NCI-H2107 (cell line): Measurements from ENCODE around the gene HEPN1.

ENCODE experiments used
- DNase-seq: peaks from one replicate; lab custom pipeline; 2025; lab: John Stamatoyannopoulos, UW

Gene HEPN1

GRCh38 chr11:124884869-124885479, 34.1 kb upstream of the HEPN1 start:
- no peak for DNase-seq

- no peak for DNase-seq
These were observed 32.6 kb upstream of the HEPN1 start for GRCh38 chr11:124886476-124886875.

- DNase-seq: no peak
These were observed 31.9 kb upstream of the HEPN1 start for GRCh38 chr11:124886978-124887666.

- no peak for DNase-seq
These were observed 31.4 kb upstream of the HEPN1 start for GRCh38 chr11:124887667-124888013.

DNA sequence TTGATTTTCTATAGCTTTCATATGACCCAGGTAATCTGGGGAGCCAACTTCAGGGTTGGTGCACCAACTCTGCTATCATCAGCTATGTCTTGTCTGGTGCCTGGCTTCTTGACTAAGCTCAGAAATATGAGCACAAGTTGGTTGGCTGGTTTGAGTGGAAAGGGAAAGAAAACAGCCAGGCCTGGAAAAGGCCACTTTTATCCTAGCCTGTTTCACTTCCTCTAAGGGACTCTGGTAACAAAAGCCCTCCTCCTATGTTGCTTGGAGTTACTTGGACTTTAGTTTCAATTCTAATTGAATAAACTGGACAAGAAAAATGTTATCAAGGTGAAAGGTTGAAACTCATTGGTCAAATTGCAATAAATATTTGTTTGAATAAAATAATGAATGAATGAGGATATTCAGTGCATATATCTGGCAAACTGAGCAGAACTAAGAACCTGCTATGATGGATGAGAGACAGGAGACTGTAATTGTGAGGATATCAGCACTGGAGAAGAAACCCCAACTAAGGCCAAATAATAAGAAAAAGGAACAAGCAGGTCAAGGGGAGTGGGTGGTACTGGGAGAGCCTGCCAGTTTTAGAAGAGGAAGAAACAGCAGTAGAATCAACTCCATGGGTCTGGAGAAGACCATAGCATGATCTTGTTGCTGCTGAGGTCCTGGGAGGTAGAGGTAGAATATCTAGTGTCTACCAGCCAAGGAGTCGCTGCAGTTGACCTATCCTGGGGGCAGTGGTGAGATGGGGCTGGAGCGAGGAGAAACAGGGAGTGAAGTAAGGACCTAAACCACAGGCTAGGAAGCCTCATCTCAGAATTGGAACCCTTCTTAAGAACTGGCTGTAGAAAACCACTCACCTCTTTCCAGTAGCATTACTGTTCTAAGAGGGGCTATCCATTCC, 29.6 kb upstream of the HEPN1 start:
- no peak for DNase-seq

DNA sequence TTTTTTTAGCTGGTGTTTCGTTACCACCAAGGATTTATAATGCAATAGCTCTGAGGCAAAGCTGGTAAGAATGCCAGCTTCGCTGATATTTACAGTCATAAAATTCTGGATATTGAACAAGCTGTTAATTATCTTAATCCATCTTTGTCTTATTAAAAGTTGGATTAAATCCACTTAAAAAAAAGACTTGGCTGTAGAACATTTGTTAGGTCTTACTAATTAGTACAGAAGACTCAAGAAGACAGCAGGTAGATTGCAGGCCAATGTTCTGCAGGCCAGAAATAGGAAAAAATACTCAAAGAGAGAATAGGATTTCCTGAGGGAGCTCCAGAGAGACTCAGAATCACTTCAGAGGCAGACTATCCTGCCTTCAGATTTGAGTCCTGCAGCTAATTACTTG, 28.9 kb upstream of the HEPN1 start:
- no peak for DNase-seq

DNA sequence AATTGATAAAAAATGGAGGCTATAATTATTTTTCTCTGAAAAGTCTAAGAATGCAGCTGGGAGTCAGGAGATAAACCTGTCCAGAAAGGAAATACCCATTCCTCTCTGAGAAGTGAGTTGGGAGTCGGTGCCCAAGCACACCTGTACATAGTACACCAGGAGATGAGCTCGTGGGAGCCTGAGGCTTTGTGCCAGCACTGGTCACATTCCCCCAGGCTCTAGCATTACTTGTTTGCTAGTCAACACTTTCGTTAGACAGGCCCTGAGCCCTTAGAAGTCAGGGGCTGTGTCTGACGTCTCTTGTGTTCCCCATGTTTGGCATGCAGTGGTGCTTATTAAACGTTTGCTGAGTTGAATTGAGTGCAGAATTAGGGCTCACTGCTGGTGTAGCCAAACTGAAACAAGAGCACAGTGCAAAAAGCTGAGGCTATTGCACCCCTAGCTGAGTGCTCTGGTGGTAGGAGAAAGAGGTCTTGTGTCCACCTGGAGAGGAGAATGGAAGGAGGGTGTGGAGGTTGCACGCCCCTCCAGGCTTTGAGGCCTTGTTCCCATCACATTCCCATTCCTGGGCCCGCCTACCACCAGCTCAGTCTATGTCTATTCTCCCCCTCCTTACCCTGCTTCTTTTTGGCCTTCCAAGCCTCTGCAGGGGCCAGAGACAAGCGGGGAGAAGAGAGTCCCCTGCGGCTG, 28.2 kb upstream of the HEPN1 start:
- DNase-seq: no peak

DNA sequence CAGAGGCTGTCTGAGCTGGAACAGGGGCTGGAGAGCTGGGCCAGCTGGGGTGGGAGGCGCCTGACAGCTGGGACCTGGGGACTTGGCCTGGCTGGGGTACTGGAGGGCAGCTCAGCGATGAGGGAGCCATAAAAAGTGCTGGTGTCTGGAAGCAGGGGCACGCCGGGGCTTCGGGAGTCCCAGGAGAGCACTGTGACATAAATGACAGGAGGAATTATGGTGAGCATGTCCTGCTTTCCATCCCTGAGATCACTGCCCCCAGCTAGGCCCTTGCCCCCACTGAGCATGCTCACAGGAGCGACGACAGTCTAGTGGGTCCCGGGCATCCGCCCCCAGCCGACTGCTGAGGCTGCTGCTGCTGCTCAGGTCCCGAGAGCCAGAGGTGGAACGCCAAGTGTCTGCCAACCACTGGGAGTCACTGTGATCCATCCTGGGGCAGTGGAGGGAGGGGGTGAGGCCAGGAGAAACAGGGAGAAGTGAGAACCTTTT, 27.6 kb upstream of the HEPN1 start:
- DNase-seq: no peak

DNA sequence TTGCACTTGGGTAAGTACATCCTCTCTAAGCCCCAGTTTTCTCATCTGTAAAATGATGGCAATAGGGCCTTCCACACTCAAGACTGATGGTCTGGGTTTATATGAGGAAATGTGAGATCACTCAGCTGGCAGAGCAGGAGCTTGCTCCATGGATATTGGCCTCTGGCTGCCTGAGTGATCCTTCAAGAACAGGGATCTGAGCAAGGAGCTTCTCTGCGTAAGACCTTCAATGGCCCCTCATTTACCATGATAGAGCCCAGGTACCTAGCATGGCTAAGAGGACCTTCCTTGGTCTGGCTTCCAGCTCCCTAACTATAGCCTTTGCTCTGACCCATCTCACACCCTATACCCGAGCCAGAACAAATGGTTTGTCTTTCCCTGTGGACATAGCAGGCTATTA, 26.9 kb upstream of the HEPN1 start:
- DNase-seq: no peak

DNA sequence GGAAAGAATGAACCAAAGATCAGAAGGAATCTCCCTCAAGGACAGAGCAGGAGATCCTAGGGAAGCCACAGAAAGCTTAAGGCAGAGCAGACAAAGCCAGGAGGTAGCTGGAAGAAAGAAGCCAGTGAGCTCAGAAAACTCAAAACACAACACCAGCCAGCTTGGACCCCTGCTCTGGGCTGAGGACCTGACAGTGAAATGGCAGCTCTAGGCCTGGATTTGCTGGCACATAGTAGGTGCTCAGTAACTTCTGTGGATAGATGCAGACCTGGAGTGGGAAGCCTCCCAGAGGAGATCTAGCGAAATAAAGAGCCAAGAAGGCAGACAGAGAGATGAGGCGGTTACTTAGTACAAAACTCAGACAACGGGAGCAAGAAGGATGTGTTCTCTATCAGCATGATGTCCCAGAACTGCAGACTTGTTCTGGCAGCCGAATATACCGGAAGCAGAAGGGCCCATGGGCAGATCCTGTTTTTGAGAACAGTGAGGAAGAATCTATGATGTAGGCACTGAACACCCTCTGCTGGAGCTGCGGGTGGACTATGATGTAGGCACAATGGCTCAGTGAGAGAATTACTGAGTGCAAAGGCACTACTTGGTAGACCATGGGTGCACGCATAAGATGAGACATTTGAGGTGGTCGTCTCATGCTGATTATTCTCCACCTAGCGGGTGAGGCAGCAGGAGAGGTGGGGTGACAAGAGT, 26.1 kb upstream of the HEPN1 start:
- no peak for DNase-seq

DNA sequence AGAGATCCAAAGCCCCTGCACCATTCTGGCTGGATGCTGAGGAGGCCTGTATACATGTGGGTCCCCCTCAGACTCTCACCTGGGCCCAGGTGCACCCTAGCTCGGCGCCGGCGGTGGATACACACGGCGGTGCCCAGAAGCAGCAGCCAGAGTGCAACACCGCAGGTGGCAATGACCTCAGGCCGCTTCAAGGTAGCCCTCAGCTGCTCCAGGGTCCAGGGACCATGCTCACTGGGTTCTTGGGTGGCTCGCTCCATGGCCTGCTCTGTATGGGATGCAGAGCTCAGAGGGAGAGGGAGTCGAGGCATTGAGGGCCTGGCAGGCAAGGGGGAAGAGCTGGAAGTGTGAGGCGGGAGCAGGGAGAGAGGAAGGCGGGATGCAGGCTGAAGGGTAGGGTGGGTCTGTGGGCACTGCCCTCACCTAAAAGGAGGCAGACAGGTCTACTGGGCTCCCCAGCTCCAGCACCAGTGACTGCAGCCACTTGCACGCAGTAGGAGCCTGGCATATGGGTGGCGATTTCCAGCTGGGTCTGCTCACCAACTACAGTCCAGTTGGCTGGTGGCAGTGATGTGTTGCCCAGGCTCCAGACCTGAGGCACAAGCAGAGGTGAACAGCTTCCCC, 25.2 kb upstream of the HEPN1 start:
- DNase-seq: no peak

DNA sequence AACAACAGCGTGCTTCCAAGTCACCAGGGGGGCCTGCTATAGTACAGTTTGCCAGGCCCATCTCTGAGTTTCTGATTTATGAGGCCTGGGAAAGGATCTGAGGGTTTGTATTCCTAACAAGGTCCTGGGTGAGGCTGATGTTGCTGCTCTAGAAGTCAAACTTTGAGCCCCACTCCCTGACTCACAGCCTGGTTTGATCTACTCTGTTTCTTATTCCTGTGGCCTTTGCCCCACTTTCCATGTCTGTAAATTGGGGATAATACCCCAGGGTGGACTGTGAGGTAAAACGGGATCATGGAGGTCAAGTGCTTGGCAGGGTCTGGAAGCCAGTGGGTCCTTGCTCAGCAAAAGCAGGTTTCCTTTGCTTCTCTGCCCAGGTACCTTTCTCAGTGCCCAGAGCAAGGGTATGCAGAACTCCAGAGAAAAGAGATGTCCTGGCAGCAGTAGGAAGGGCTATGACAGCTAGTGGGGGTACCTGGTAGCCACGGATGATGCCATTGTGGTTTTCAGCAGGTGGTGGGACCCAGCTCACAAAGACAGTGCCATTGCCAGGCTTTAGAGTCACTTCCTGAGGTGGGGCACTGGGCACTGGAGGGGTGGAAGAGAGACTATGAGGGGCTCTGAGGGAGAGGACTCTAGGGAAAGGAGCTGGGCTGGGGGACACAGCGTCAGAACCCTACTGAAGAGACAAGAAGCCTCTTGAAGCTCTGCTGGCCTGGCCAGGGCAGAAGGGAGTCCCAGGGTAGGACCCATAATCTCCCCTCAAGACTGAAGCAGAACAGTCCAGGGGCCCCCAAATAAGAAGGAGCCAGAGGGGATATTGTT, 24.2 kb upstream of the HEPN1 start:
- no peak for DNase-seq

GRCh38 chr11:124895471-124895971, 23.5 kb upstream of the HEPN1 start:
- DNase-seq: no peak

DNA sequence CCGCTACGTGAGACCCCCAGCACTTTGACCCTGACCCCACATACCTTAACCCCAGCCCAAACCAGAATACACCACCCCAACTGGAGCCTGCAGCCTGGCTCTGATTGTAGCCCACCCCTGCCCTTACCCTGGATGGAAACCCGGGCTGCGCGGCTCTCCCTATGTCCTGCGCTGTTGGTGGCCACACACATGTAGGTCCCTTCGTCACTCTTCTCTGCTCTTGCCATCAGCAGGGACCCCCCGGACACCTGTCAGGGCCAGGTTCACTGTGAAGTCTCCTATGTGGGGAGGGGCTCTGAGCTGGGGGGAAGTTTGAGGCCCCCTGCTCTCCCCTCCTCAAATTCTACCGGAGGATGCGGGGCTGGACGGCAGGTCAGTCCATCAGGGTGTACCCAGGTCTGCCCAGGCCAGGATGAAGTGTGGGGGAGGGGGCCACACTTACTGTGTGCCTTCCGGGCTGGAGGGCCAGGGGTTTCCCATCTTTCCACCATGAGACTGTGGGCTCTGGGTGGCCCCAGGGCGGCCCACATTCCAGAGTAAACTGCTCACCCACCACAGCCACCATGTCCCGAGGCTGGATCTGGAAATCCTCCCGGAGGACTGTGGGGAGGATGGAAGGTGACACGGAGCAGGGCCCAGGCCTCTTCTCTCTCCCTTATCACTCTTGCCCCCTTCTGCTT, 22.8 kb upstream of the HEPN1 start:
- no peak for DNase-seq

DNA sequence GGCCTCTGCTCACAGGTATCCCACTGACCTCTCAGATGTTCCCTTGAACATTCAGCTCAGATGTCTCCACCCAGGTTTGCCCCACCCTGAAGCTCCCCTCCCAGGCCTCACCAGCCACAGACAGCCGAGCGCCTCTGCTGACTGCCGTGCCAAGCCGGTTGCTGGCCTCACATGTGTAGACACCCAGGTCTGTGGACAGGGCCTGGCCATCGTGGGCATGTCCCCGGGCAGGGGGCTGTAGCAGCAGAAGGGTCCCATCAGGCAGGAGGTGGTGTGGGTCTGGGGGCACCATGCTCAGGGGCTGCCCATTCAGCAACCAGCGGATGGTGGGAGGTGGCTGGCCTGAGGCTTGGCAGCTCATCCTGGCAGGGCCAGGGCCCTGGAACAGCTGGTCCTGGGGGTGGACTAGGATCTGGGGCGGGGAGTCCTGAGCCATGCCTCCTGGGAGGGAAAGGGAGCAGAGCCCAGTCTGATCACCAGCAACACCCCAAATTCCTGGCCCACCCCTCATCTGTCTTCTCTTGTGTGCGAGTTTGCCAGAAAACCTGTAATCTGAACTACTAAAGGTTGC, 22.1 kb upstream of the HEPN1 start:
- DNase-seq: no peak

- DNase-seq: no peak
These were observed 21.3 kb upstream of the HEPN1 start, which contains the start of gene ROBO4 for GRCh38 chr11:124897674-124898262. ROBO4 (minus strand) TSS chr11:124897865; CDS start chr11:124897795, 70 bp downstream.

DNA sequence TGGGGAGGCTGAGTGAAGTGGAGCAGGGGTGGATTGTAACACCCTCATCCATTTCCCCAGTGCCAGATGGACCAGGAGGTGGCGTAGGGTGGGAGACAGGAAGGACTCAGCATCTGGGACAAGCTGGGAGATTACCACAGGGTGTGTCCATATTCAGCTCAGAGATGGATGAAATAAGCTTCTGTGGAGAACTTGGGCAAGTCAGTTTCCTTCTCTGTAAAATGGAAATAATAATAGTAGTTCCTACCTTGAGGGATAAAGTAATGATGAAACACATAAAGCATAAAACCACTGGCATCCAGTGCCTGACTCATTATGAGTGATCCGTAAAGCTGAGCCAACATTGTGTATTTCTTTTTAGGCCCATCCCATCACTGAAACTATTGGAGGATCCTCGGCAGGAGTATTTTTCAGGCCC, 20.8 kb upstream of the HEPN1 start:
- DNase-seq: no peak

- no peak for DNase-seq
These were observed 20.3 kb upstream of the HEPN1 start for GRCh38 chr11:124898711-124899110.
